GM18508 (cell line): Measurements from ENCODE around the gene GALNT14.

ENCODE experiments used
- ATAC-seq: cut with Tn5 transposase; IDR thresholded peaks from one replicate; pipeline ENCODE4 v1.9.1; 2021; ENCODE audit warnings: moderate number of reproducible peaks; ENCODE audit not compliant: insufficient read depth, unreplicated experiment

The GALNT14 gene

DNA sequence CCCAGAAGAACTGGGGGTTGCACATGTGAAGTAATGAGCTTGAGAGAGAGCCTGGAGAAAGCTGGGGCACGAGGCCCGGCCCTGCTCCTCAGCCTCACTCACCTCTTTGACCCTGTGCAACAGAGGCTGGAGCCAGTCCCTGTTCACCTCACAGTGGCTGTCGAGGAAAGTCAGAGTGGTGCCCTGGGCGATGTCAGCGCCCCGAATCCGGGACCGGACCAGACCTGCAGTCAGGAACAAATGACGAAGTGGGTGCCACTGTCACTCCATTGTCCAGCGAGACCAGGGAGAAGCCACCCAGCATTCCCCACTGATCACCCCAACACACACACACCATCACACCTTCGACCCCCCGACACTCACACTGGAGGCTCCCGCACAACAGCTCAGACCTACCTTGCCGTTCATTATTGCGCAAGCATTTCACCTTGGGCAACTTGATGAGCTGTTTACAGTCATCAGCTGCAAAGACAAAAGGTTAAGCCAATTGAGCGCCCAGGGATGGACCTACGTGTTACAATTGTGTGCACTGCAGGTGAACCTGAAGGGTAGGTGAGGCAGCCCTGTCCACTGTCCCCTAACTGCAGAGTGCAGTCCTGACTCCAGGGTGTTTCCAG is 182.6 kb downstream of the GALNT14 start:
- no peak for ATAC-seq

DNA sequence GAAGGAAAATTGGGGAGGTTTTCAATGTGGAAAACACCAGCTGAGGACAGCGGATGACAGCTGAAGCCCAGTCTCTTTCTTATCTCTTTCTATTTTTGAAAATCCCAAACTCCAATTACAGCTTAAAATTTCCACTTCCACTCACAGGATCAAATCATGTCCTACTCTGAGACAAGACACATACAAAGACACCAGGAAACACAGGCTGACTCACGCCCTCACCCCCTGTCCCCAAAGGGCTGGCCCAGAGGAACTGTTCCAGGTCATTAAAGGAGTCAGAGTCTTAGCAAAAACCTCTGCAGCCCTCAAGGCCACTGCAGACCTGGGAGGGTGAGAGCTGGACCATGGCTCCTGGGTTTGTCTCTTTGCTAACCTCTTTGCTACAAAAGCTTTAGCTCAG is 187.9 kb downstream of the GALNT14 start:
- no peak for ATAC-seq

DNA sequence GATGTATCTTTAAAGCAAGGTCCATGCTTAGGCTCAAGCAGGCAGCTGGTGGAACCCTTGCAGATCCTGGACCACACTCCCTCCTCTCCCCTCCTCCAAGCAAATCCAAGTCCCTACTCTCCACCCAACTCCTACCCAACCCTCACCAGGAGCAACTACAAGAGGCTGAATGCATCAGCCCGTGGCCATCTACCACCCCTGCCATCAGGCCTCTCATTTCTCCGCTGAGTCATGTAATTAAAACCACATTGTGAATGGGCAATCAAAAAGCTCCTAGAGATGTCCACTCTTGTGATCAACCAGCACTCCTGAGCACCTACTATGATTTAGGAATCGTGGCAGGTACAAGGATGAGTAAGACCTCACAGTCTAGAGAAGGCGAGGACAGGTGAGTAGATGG is 188.8 kb downstream of the GALNT14 start:
- no peak for ATAC-seq

DNA sequence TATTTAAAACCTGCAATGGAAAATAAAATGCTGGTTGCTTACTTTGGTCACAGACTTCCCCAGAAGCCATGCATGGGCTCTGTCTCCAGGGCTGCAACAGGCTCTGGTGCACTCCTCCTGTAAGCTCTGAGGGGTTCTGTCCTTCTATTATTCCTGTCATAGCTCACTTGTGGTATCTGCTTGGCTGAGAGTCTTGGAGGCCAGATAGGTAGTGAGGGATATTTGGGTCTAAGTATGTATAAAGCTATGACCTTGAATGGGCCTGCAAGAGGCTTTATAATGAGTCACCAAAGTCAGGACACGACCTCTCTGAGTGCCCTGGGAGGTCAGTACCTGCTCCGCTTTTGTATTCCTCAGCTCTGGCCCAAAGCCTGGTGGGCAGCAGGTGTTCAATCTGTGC is 189.4 kb downstream of the GALNT14 start:
- ATAC-seq = no peak

DNA sequence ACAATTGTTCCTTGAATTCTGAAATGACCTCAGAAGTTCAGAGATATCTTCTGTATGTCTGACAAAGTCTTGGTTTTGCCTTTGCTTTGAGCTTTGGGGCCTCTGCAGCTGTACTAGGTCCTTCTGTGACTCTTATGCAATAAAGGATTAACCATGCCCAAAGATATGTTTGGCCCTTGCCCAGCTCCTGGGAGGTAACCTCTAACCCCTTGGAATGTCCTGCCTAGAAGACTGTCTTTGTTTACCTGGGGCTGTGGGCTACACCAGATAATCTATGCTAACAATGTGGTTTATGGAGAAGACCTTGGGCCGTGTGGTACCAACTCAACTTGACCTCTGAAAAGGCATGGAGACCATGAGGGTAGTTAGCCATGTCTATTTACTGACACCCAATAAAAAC is 190.1 kb downstream of the GALNT14 start:
- no peak for ATAC-seq

DNA sequence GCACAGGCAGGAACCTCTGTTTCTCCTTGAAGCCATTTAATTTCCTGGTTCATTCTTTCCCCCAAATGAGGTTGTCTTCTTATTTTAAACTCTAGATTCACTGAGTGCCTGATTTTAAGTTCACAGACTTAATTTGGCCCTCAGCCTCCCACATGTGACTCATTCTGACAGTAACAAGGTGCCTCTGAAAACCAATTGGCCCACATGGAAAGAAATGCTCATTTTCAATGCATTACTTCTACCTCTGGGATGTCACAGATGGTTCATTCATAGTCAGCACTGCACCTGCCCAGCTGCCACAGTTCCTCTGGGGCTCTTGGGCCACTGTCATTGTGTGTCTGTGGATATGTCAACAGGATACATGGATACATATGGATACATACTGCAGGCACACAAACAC is 190.6 kb downstream of the GALNT14 start:
- ATAC-seq = no peak

DNA sequence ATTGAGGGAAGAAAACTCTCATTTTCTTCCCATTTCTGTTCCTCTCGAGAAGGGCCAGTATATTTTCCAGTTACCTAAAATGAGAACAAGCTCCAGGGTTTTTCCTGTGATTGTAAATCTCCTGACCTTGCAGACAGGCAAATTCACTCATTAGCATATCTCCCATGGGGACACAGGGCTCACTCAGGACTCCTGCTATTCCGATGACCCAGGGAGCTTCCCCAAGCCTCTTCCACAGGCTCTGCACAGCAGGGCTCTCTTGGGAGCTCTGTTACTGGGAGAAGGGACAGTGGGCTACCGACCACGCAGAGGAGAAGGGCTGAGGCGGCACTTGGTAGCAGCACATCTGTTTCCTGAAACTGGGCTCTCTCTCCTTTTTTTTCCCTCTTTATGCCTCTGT is 195.8 kb downstream of the GALNT14 start:
- ATAC-seq = no peak

DNA sequence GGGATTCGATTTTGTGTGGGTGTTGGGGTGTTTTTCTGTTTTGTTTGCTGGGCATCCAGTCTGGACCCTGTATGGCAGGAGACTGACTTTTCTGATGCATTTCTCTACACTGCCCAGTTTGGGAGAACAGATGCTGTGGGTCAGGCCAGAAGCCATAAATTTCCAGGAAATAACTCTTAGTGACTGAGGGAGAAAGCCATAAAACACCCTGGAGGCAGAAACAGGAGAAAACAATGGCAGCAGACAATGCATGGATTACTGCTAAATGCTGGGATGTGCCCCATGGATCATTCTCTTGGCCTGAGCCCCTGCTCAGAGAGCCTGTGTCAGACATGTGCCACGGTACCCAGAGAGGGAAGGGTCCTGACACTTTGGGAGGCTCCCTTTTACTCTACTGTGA is 197.4 kb downstream of the GALNT14 start:
- no peak for ATAC-seq

DNA sequence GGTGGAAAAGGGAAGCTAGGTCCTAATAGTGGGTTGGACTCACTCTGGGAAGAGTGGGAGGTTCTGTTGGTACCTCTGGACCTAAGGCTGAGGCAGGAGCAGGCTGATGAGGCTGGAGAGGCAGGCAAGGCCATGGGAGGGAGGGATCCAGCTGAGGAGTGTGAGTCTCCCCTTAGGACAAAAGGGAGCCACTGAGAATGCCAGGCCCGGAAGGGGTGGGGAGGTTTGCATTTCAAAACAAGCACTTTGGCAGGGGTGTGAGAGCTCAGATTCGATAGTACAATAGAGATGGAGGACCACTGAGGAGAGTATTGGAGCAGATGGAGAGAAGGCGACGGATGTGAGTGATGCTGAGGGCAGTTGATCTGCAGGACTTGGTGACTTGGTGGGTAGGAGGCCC is 198.9 kb downstream of the GALNT14 start:
- no peak for ATAC-seq

DNA sequence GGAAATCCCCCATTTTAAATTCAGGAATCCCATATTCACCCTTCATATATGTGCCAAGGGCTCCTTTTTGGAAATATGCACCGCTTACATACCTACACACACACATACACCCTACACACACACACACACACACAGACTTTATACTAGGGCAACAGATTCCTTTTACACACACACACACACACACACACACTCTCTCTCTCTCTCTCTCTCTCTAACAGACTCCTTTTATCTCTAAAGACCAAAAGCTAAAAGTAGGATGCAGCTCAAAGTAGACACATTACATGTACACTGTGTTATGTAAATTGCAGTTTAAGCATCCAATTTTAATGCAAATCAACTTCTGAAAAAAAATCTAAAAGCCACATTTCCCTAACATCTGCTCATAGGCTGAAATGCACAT is 200.0 kb downstream of the GALNT14 start:
- ATAC-seq = no peak

DNA sequence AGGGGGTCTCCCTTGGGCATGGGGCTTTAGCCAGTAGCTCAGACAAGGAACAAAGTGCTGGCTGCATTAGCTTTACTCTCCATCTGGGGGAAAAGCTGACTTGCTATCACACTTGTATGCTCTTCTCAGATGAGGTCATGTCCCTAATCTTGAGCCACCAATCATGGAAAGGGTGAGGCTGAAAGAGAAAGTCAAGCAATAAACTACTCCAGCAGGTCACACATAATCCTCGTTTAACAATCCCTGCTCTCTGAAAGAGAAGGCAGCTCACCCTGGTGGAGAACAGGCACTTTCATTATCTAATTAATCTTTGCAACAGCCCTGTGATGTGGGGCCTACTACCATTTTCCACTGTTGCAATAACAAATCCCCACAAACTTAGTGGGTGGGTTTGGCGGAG is 201.3 kb downstream of the GALNT14 start:
- ATAC-seq = no peak

DNA sequence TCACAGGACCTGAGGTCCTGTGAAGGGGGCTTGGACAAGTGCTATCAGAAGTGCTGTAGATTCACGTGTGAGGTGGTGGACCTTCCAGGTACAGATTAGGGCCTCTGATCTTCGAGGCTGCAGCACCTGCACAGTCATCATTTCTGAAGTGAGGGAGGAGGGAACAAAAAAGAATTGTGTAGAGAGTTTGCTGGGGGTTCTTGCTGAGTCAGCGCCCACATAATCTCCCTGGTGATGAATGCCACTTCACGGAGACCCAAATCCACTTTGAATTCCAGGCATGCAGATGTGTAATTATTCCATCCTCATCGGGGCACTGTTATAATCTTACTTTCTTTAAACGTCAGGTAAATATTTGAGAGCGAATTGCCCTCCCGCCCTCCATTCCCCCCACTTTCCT is 202.4 kb downstream of the GALNT14 start:
- ATAC-seq = no peak

DNA sequence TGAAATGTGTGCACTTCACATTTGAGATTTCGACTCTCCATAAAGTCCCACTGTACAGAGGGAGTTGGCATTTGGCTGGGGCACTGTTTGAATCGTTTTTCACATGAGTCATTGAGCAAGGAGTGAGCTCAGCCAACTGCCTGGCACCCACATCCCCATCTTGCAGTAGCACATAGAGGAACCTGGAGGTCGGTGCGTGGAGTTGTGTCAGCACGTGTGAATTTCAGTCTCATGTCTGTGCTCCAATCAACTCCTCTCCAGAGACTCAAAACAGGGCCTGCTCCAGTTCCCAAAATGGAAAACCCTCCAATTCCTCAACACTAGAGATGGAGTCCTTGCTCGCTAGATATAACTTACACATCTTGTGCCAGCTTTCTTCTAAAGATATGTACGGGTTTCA is 204.2 kb downstream of the GALNT14 start:
- no peak for ATAC-seq

DNA sequence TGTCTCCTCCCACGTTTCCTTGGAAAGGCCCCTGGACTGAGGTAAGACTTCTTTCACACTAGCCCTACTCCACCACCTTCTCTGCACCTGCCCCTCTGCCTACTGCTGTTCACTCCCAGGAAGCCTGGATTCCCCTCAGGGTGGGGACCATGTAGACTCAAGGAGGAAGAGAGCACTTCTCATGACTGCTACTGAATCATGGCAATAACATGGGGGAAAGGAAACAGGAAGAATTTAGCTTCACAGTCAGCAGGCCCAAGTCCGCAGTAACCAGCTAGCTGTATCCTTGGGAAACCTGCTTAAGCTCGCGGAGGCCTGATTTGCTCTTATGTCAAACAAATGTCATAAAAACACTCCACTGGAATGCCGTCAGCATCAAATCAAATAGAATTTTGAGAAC is 204.7 kb downstream of the GALNT14 start:
- ATAC-seq = no peak

DNA sequence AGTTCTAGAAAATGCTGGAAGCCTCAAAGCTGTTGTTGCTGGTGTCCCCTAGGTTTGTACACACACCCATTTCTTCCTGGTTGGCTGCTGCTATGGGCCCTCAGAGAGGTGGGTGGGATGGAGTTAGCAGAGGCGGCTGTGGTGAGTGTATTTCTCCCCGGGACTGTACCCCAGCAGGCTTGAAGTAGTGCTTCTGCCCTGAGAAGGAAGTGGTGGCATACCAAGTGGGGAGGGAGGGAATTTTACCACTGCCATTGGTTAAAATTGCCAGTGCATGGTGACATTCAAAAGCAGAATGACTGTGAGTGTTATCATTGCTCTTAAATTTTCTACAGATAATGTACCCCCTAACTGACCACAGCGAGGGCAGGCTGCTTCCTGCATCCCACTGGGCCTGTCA is 205.4 kb downstream of the GALNT14 start:
- ATAC-seq = no peak

DNA sequence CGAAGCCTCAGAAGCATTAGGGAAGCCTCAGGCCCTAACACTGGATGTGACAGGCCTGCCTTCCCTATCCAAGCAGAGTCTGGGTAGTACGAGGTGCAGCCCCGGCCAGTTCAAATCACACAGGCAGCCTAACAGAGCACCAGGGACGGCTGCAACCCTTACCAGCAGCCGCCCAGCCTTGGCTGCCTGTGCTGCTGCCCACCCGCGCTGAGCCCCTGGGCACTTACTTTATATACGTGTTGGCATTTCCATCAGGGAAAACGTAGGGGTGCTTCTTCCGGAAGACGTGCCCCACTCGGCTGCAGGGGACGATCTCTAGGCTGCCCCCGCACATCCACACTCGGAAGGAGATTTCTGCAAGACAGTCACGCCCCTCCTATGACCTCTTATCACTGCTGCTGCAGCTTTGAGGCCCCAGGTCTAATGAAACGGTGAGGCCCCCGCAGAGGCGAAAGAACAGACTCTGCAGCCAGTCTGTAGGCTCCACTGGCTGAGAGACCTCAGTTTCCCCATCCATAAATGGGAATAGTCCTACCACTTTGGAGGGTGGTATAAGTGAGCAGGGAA is 206.3 kb downstream of the GALNT14 start:
- ATAC-seq = no peak

DNA sequence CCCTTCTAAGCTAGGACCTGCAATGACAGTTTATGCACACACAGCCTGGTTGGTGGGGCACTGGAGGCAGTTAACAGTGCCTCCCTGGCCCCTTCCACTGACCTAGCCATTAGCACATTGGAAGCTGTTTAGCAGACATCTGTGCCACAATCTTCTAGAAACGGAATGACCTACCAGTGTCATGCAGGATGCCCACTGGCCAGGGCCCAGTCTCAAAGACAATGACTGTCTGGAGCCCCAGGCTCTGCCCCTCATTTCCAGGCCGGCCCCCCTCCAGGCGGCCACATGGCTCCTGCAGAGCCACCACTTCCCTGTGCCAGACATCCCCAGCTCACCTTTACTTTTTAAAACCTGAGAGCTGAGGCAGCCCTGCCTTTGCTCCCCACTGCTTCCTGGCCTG is 207.5 kb downstream of the GALNT14 start:
- no peak for ATAC-seq

DNA sequence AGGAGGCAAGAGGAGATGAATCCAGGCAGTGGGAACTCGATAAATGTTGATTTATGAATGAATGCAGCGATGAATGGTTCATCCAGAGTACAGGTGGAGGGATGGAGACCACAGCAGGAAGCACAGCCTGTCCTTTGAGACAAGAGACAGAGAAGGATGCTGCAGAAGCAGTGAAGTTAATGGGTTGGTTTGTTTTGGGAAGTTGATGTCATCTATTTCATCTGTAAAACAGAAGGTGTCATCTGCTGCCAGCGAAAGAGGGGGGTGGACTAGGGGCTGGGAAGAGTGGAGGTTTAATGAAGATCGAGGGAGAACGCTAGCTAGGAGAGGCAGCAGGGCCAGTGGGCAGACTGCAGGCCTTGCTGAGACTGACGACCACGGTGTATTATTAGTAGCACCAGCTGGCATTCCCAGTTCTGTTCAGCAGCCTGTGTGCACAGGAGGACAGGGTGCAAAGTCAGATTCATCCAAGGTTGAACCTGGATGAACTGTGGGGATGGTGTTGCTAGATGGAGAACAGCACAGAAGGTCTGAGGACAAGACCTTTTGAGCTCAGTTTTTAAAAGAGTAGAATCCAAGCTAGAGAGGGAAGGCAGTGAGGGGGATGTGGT is 210.7 kb downstream of the GALNT14 start:
- ATAC-seq = no peak

DNA sequence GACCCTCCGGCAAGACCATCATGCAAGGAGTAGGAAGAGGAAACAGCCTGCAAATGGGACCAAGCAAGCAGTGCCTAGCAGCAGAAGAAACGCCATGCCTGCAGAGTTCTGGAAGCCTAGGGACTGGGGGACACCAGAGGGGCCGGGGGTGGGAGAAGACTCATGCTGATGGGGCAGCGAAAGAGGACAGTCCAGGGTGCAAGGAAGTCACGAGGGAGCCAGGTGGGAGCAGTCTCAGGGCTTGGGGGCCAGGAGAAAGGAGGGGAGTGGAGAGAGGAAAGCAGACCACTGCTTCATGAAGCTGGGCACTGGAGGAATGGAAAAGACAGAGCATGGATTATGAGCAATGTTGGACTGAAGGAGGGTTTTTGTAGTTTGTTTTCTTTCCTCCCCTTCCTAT is 211.6 kb downstream of the GALNT14 start:
- ATAC-seq = no peak

DNA sequence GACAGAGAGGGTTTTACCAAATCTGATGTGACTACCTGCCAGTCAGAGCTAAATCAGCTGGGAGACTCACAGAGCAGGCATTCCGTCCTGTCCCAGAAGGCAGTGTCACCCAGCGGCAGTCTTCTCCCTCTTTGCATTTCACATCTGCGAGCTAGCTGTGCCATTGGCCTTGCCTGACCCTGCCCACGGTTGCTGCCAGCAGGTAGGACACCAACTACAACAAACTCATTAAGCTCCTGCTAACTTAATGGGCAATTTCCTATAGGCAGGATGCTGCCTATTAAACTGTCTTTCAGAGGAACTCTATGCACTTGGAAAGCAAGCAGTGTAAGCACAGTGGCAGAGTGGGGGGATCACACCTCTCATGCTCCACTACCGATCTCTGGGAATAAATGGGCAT is 214.6 kb downstream of the GALNT14 start:
- no peak for ATAC-seq

DNA sequence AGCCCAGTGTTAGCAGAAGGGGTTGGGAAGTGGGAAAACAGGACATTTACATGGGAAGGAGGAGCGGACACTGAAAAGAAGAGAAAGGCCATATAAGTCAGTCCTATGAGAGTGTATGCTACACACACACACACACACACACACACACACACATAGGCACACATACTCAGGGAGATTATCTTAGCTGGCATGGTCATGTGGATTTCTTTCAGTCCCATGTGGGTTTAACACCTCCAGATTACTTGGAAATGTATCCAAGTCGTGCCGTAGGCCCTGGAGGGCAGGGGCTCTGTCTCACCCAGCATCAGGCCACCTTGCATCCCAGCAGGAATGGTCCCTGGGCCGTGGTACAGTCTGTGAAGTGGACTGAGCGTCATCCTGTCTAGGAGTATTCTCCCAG is 217.7 kb downstream of the GALNT14 start:
- ATAC-seq = no peak

DNA sequence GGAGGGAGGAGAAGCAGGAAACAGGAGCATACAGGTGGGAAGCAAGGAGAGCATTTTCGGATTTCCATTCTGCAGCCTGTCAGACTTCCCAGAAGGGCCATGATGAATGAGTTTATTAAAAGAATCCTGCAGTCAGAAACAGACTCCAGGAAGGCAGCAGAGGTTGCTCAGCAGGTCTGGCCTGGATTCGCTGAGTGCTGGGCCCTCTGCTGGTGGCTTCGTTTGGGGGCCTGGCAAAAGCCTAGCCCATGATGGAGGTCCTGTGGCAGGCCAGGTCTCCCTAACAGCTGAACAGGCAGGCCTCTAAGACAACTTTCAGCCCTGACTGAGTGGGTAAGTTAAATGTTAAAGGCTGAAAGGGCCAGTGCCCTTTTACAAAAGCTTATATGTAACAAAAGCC is 222.8 kb downstream of the GALNT14 start:
- ATAC-seq = no peak
